Hematopoietic multipotent progenitor cell treated with erythropoietin and hydrocortisone succinate and interleukin-3 and kit ligand, for 6 days (in vitro differentiated cells): Measurements from ENCODE around the gene ADARB1.
A peak's percentile ranks its signal among the peaks of the same experiment; 100 is the strongest.
"Not testable (repeated sequence)": the region's sequence is repeated elsewhere in the genome, so short reads cannot be mapped to it uniquely, and the experiment has no call there.

Source experiments
- DNase-seq: peaks from one replicate; pipeline ENCODE4 v3.0.0-alpha.2; 2015

Gene ADARB1

DNA sequence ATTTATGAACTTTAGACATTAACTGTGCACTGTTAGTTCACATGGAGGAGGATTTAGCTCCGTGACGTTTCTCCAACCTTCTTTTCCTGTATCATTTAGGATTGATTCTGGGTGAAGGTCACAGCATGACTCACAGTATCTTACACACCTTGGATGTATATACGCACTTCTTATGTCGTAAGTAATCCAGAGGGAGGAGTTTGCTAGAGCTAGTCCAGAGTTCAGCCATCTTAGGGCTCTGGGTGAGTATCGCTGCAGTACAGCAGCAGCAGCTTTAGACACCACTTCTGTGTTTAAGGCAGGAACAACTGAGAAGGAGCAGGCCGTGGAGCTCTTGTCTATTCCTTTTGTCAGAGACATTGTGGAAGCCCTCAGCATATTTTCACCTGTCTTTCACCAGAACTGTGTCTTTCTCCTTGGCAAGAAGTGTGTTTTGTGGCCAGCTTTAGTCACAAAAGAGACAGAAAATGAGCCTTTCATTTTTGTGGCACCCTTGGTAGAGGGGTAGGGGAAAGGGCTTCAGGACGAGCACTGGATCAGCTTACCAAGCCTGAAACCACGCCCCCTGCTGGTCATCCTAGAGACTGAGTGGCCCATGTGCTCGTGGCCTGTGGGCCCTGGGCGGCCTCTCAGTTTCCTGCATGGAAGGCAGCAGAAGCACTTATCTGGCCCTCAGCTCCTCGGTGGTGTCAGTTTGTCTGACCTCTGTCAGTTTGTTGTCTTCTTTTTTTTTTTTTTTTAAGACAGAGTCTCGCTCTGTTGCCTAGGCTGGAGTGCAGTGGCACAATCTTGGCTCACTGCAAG, 64.0 kb downstream of the ADARB1 start:
- peak; percentile 92 for DNase-seq

GRCh38 chr21:45139003-45139360, 64.6 kb downstream of the ADARB1 start:
- DNase-seq, result not testable (repeated sequence)

DNA sequence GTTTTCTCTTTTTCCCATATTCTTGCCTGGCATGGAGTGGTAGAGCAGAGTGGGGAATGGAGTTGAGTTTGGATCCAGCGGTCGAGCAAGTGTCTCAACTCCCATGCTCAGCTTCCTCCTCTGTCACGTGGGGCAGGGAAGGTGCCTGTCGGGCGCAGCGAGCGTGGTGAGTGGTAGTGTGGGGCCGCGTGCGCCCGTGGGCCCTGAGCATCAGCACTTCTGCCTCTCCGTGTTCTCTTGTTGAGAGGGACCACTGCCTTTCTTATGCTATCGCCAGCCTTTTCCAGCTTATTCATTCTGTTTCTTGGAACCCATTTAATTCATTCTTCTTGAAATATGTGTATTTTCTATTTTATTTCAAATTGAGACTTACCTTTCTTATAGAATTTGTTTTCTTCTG, 65.1 kb downstream of the ADARB1 start:
- DNase-seq, result no peak

GRCh38 chr21:45140346-45140940, 66.1 kb downstream of the ADARB1 start:
- DNase-seq, result peak; percentile 96

DNA sequence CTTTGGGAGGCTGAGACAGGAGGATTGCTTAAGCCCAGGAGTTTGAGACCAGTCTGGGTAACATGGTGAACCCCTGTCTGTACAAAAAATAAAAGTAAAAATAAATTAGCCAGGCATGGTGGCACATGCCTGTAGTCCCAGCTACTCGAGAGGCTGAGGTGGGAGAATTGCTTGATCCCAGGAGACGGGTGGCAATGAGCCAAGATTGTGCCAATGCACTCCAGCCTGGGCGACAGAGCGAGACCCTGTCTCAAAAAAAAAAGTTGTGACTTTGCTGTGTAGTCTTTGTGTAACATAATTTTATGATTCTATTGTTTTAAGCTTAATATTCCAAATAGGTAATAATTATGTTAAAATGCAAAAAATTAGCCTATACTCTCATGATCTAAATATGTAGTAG, 66.6 kb downstream of the ADARB1 start:
- not testable (repeated sequence) for DNase-seq

GRCh38 chr21:45141507-45141906, 67.1 kb downstream of the ADARB1 start:
- DNase-seq, result no peak

- no peak for DNase-seq
Observed at GRCh38 chr21:45142469-45143308, 68.3 kb downstream of the ADARB1 start.

- DNase-seq, result no peak
Observed at GRCh38 chr21:45143855-45144254, 69.5 kb downstream of the ADARB1 start.

DNA sequence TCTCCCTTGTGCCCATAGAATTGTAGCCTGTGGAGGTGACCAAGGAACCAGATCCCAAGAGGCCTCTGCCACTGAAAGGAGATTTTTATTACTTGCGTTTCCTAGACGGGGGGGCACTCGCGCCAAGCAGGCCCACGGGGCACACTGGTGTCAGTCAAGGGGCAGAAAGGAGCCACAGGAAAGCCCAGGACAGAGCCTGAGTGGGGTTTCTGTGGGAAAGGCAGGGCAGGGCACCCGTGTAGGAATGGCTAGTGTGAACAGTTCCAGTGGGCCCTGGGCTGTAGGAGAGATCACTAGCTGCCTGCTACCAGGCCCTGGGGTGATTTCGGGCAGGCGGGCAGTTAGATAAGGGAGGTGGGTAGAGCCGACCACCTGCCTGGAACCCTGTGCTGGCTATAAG, 70.8 kb downstream of the ADARB1 start:
- no peak for DNase-seq

DNA sequence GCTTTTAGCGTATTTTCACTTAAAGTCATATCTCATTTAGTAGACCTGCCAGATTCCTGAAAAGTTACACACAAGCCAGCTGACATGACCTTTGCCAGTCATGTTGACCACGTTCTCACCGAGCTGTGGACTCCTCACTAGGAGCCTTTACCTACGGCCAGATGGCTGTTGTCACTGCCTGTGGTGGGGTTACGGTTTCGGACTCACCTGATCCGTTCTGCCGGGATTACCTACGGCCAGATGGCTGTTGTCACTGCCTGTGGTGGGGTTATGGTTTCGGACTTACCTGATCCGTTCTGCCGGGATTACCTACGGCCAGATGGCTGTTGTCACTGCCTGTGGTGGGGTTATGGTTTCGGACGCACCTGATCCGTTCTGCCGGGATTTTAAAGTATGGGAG, 71.5 kb downstream of the ADARB1 start:
- DNase-seq, result not testable (repeated sequence)

GRCh38 chr21:45146306-45146705, 71.9 kb downstream of the ADARB1 start:
- no peak for DNase-seq

DNA sequence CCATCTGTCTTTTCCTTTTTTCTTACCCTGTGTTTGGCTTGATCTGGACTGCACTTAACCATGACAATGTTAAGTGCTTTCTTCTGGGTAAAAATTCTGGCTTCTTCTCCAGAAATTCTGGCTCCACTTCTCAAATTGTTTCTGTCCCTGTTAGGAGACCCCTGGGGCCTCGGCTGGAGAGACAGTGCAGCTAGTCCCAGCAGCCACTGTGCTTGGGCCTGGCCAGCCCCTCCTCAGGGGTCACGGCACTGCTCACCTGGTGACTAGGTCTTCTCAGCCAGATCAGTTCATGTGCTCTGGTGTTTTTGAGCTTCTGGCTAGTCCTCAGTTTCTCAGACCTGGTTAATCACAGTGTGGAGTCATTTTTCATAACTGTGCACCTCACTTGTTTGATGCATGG, 72.4 kb downstream of the ADARB1 start:
- no peak for DNase-seq

DNA sequence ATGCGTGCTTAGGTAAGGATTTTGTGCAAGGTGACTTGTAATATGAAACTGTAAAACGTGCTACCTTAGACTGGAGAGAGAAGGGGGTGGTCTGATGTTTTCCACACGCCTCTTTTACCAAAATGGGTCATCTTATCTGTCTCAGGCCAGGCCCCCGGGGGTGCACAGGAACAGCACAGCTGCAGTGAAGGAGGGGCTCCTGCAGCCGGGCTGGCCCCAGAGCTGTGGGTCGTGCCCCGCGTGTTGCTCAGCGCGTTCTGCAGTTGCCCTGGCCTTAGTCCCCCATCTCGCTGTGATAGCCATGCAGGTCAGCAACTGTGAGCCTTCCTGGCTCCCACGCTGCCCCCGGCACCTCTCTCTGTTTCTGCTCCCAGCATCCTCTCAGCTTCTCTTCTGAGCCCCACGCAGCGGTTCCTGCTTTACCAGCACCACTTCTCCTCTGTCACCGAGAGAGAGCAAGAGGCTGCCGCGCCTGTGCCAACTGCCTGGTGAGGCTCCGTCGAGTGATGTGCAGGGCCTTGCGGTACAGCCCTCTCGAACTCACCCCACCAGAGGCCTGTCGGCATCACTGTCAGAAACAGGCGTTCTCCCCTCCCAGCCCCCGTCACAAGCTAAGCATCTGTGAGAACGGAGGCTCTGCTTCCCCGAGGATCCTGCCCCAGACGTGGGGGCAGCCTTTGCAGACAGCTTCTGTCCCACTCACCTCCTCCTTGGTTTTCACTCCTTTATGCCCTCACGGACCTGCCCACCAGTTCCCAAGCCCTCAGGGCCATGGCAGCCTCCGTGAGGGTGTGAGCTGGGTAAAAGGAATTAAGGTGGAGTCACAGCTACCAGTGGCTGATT, 73.3 kb downstream of the ADARB1 start:
- peak; percentile 40 for DNase-seq

GRCh38 chr21:45148316-45148990, 74.1 kb downstream of the ADARB1 start:
- no peak for DNase-seq

DNA sequence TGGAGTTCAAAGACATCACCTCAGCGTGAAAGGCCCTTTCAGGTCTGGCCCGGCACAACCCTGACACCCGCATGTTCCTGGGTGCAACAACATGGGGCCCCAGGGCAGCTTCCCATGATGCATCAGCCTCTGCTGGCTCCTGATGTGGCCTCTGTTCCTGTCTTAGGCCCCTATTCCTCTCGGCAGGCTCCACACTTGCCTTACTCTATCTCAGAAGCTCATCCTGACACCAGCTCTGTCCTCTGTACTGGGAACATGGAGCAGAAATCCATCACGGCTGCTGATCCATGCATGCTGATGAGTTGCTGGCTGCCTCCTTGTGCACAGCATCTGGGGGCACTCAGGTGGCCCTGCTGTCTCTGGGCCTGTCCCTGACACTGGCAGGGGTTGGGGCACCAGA, 74.6 kb downstream of the ADARB1 start:
- DNase-seq, result no peak

GRCh38 chr21:45150638-45151131, 76.3 kb downstream of the ADARB1 start:
- DNase-seq, result peak; percentile 39

GRCh38 chr21:45151445-45152160, 77.2 kb downstream of the ADARB1 start:
- peak; percentile 62 for DNase-seq

DNA sequence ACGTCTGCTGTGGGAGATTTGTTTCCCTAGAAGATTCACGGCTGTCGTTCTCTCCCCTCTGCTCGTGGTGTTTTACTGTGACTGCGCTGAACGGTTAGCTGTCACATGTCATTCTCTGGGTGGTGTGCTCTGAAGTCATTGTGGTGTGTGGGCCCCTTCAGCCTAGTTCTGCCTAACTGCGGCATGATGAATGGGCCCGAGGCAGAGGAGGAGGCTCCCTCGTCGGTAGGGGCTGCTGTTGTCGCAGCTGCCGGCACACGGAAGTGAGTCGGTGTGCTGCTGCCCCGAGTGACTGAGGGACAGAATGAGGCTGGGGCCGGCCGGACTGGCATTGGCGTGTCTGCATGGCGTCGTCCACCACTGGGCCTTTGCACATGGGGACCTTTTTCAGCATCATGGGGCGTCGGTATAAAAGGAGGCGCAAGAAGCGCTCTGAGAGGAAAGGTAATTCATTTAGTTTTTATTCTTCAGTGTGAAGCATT, 77.9 kb downstream of the ADARB1 start:
- peak; percentile 95 for DNase-seq

DNA sequence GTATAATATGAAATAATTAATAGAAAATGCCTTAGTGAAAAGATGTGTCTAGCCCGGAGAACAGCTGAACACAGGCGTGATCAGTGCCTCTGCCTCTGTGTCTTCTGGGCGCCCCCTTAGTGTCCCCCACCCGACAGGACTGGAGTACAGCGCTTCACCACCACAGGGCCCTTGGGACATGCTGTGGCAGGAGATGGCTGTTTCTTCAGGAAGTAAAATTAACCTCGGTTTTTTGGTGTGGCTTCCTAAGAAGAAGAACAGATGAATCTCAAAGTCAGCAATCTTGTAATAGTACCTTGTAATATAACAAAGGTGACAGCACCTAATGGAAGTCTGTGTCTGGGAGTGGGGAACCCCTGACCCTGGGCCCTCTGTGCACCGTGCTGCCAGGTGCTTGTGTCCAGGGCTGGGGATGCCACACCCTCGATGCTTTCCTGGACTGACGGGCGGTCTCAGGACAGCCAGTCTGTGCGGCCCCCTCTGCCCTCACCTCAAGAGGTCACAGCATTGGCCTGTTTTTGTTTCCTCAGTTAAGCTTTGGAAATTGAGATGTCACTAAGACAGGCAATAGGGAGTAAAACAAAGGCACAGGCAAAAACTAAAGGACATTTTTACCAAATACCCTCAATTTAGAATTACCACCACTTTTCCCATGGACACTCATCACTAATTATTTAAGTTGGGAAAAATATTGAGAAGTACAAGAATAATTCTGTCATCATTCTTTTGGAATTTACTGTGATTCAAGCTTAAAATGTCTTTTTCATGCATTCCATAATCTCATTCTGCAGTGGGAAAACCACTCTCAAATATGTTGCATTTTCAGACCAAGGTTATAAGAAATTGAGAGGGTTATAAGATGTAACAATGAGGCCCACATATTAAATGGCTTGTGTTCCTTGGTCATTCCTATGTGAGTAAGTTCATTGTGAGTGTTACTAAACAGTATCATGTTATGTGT, 79.3 kb downstream of the ADARB1 start:
- peak; percentile 66 for DNase-seq
